Epithelial cell of proximal tubule (primary cell): ENCODE results near the gene SMIM36. TPM values are rescaled to one million over a fixed set of nuclear protein-coding genes. Genes with fewer than 3 reads are reported as not detected.

Experiments used
- DNase-seq: peaks from one replicate; pipeline ENCODE4 v3.0.0-alpha.2; 2011; ENCODE audit warnings: low read depth
- H3K4me3 ChIP-seq: 2 replicates; pipeline ENCODE4 v1.5.1; 2011; ENCODE audit warnings: low read depth, mild to moderate bottlenecking, low read length
- total RNA-seq: library from RNA; depleted of rRNA; stranded (reverse); fragments of >200 nt; gene quantifications from 2 replicates; pipeline ENCODE4 v1.2.3, GENCODE V29; 2015
- TF ChIP-seq, protein P1 (sequence below): conservative IDR thresholded peaks from 2 replicates; pipeline ENCODE4 v1.5.1; 2012; ENCODE audit warnings: low read depth, mild to moderate bottlenecking, low read length

Gene SMIM36
- total RNA-seq, result not detected in 2 replicates

DNA sequence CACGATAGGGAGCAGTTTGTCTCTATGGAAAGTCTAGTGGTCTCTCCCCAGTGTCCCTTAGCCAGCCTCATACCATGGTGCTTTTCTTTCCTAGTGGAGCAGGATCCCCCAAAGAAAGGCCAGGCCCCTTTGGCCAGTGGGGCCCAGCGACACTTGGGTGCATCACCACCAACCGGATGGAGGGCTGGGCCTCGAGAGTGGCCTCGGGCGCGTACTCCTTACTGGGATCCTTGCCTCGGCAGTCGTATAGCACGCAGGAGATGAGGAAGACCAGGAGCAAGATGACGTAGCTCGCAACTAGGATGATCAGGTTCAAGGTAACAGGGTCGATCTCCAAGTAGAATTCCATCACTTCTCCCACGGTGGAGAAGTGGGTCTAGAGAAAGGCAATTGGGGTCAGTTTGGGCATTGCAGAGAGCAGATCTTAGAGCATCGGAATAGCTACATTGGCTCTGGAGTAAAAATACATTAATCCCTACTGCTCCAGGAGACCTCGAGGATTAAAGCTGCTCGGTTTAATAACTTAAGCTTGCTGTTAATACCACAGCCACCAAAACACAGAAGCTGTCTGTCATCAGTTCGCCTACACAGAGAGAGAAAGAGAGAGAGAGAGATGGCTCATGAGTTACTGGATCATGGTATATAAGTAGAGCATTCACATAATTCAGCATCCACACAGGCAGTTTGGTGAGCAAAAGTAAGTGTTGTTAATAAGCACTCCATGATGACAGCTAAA, at the start of gene SMIM36:
TSS of gene SMIM36 (minus strand) at position 467 of the 736 bp plus-strand sequence.
- no peak within 1 kb of the TSS for H3K4me3 ChIP-seq
- no peak for DNase-seq
- TF ChIP-seq, protein P1, sequence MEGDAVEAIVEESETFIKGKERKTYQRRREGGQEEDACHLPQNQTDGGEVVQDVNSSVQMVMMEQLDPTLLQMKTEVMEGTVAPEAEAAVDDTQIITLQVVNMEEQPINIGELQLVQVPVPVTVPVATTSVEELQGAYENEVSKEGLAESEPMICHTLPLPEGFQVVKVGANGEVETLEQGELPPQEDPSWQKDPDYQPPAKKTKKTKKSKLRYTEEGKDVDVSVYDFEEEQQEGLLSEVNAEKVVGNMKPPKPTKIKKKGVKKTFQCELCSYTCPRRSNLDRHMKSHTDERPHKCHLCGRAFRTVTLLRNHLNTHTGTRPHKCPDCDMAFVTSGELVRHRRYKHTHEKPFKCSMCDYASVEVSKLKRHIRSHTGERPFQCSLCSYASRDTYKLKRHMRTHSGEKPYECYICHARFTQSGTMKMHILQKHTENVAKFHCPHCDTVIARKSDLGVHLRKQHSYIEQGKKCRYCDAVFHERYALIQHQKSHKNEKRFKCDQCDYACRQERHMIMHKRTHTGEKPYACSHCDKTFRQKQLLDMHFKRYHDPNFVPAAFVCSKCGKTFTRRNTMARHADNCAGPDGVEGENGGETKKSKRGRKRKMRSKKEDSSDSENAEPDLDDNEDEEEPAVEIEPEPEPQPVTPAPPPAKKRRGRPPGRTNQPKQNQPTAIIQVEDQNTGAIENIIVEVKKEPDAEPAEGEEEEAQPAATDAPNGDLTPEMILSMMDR, result no peak

DNA sequence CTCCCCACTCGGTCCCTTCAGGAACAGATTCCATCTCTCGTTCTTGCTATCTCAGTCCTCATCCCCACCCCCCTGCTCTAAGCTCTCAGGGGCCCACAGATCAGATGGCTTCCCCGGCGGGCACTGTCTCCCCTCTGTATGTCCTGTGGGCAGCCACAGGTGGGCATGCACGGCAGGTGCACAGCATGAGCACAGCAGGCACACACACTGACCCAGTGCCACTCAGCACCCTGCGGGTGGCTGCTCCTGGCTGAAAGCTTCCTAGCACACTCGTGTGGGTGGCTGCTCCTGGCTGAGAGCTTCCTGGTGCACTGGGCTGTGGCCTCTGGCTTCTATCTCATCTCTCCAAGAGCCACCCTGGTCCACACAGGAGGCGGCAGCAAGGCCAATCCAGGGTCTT, 44.5 kb upstream of the SMIM36 start:
- H3K4me3 ChIP-seq, result no peak overlapping the region
- TF ChIP-seq, protein P1, result no peak
- DNase-seq, result no peak

DNA sequence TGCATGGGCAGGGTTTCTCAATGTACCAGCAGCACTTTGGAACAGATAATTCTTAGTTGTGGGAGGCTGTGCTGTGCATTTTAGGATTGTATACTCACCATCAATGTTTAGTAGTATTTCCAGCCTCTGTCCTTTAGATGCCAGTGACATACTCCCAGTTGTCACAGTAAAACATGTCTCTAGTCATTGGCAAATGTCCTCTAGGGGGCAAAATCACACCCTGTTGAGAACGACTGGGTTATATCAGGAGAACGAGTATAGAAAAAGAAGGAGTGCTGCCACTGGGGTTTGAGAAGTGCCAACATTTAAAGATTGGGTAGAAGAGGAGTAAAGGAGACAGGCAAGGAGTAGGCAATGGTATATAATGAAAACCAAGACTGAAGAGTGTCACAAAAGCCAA, 37.9 kb upstream of the SMIM36 start:
- no peak for DNase-seq
- no peak overlapping the region for H3K4me3 ChIP-seq
- TF ChIP-seq, protein P1, result peak; percentile 27

DNA sequence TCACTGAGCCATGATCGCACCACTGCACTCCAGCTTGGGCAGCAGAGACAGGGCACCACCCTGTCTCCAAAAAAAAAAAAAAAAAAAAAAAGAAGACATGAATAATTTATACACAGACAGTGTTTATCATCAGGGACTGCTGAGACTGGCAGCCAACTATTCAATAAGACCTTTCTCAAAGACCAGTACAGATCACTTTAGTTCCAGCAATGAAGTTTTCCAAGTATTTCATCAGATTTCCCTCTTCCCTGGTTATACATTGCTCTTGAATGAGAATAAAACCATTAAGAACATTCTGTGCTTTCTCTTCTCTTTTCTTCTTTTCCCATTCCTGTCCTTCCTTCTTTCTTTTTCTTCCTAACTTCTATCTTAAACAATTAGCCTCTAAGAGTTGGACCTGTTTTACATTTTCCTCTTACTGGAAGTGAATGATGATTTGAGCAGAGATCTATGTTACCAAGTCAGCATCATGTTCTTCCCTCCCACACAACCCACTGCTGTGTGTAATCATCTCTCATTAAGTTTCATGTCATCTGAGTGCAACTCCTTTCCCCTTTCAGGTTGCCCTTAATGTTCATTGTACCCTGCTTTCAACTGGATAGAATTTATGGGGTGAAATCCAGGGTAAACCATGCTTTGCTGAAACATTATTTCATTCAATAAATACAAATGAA, 35.9 kb upstream of the SMIM36 start:
- DNase-seq, result no peak
- H3K4me3 ChIP-seq, result no peak overlapping the region
- TF ChIP-seq, protein P1, result no peak

DNA sequence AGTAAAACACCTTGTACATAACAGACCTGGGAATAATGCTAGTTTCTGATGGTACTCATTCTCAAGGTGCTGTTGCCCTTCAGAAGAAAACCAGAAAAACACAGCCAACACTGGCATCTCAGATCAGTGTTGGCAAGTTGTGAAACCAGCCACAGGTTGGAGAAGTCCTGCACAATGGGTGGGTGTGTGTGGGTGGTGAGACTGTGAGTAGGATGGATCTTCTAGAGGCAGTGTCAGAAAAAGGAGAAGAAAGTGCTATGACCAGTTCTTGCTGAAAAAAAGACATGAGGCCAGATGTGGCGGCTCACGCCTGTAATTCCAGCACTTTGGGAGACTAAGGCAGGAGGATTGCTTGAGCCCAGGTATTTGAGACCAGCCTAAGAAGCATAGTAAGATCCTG, 35.2 kb upstream of the SMIM36 start:
- no peak for DNase-seq
- TF ChIP-seq, protein P1, result no peak

DNA sequence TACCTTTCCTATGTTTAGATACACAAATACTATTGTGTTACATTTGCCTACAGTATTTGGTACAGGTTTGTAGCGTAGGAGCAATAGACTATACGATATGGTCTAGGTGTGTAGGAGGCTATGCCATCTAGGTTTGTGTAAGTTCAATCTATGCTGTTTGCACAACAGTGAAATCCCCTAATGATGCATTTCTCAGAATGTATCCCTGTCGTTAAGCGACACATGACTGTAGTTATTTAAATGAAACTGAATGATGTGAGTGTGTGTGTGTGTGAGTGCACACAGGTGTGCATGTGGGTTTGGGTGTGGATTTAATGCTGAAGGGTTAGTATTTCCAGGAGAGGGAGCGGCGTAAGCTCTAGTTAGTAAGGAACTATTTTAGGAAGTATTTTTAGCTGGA, 34.6 kb upstream of the SMIM36 start:
- TF ChIP-seq, protein P1, result no peak
- no peak overlapping the region for H3K4me3 ChIP-seq
- no peak for DNase-seq

More for the DNA sequence above, 35.2 kb upstream of the SMIM36 start:
- H3K4me3 ChIP-seq, result no peak overlapping the region
